Breast epithelium (tissue), 3 donors: ENCODE measurements around the gene ANKS1B.

Experiments used
- POLR2A ChIP-seq: fragments of 450-650 bp; IDR thresholded peaks from one replicate; pipeline ENCODE4 v1.6.1; 2016; ENCODE audit warnings: antibody characterized with exemption, mild to moderate bottlenecking, moderate library complexity
- TF ChIP-seq, protein P1 (sequence below), 3 donors: fragments of 450-650 bp; IDR thresholded peaks; one replicate each; pipeline ENCODE4 v1.5.1; 2016 to 2017; ENCODE audit warnings: antibody characterized with exemption in 3 of 3, mild to moderate bottlenecking in 3 of 3, moderate library complexity in 3 of 3

DNA sequence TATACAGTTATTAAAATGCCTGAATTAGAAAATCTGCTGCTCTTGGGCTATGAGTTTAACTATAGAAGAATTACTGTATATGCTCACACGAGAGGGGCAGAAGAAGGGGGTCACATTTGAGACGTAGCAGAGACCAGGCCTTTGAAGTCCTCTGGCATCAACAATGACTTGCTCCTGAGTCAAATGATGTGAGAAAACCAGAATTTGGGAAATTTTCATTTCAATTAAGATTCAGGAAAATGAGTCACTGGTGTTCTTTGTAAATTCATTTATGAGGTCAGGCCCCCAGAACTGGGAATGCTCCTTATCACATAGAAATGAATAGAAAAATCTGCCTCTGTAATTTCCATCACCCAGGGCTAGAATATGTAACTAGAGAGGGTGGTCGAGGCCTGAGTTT, 1246.7 kb downstream of the ANKS1B start:
- TF ChIP-seq, protein P1, sequence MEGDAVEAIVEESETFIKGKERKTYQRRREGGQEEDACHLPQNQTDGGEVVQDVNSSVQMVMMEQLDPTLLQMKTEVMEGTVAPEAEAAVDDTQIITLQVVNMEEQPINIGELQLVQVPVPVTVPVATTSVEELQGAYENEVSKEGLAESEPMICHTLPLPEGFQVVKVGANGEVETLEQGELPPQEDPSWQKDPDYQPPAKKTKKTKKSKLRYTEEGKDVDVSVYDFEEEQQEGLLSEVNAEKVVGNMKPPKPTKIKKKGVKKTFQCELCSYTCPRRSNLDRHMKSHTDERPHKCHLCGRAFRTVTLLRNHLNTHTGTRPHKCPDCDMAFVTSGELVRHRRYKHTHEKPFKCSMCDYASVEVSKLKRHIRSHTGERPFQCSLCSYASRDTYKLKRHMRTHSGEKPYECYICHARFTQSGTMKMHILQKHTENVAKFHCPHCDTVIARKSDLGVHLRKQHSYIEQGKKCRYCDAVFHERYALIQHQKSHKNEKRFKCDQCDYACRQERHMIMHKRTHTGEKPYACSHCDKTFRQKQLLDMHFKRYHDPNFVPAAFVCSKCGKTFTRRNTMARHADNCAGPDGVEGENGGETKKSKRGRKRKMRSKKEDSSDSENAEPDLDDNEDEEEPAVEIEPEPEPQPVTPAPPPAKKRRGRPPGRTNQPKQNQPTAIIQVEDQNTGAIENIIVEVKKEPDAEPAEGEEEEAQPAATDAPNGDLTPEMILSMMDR (IDR thresholded peaks at IDR 0.05) = no peak
- TF ChIP-seq POLR2A = no peak
